NT2/D1 (cell line): ENCODE data around the gene RNF32.

Experiments used
- DNase-seq: peaks from one replicate; pipeline ENCODE4 v3.0.0-alpha.2; 2011; ENCODE audit warnings: low read depth, low spot score
- H3K27me3 ChIP-seq: 2 replicates; pipeline ENCODE4 v1.6.0; 2011; ENCODE audit warnings: mild to moderate bottlenecking; ENCODE audit not compliant: insufficient read length, insufficient read depth
- H3K36me3 ChIP-seq: 2 replicates; pipeline ENCODE4 v1.6.1; 2011; ENCODE audit warnings: mild to moderate bottlenecking, low read length, mixed read lengths; ENCODE audit not compliant: insufficient read depth, insufficient read length
- H3K4me1 ChIP-seq: 2 replicates; pipeline ENCODE4 v1.5.1; 2011; ENCODE audit not compliant: insufficient read depth, insufficient read length
- H3K4me3 ChIP-seq: 2 replicates; pipeline ENCODE4 v1.5.1; 2011; ENCODE audit warnings: low read depth; ENCODE audit not compliant: insufficient read length
- H3K9ac ChIP-seq: 2 replicates; pipeline ENCODE4 v1.6.0; 2011; ENCODE audit warnings: low read depth; ENCODE audit not compliant: insufficient read length
- H3K9me3 ChIP-seq: 2 replicates; pipeline ENCODE4 v1.5.1; 2011; ENCODE audit warnings: mild to moderate bottlenecking, low read length; ENCODE audit not compliant: insufficient read depth
- SUZ12 ChIP-seq: IDR thresholded peaks from 2 replicates; pipeline ENCODE4 v1.6.1; 2011; ENCODE audit not compliant: insufficient read length, insufficient read depth; ENCODE audit errors: extremely low read depth
- YY1 ChIP-seq: IDR thresholded peaks from 2 replicates; pipeline ENCODE4 v1.6.1; 2011; ENCODE audit not compliant: insufficient read length, insufficient read depth
- ZNF274 ChIP-seq: IDR thresholded peaks from 2 replicates; pipeline ENCODE4 v1.6.1; 2011; ENCODE audit warnings: mild to moderate bottlenecking, low read depth, low read length

Gene RNF32

GRCh38 chr7:156659961-156660360 is 19.4 kb downstream of the RNF32 start:
- Histone ChIP-seq H3K4me1 (no peaks in the 10 kb centered on the region), H3K4me3 (no peak overlapping the region), H3K9me3 (no peaks in the 10 kb centered on the region), H3K27me3 (no peaks in the 10 kb centered on the region), H3K36me3 (no peaks in the 10 kb centered on the region), H3K9ac (no peak overlapping the region)
- DNase-seq, result no peak
- TF ChIP-seq ZNF274, result no peak
- no peak for TF ChIP-seq YY1
- TF ChIP-seq SUZ12, result no peak

- no peaks in the 10 kb centered on the region for H3K36me3 ChIP-seq
- H3K4me1 ChIP-seq, result no peaks in the 10 kb centered on the region
- H3K27me3 ChIP-seq, result no peaks in the 10 kb centered on the region
- H3K4me3 ChIP-seq, result no peak overlapping the region
- no peak for DNase-seq
- TF ChIP-seq ZNF274 (no peak), YY1 (no peak), SUZ12 (no peak)
- no peak overlapping the region for H3K9ac ChIP-seq
- H3K9me3 ChIP-seq, result no peaks in the 10 kb centered on the region
Observed at GRCh38 chr7:156661637-156662036, 21.1 kb downstream of the RNF32 start.

GRCh38 chr7:156662277-156662676 is 21.7 kb downstream of the RNF32 start:
- Histone ChIP-seq H3K4me1 (no peaks in the 10 kb centered on the region), H3K9me3 (no peaks in the 10 kb centered on the region)
- DNase-seq, result no peak

GRCh38 chr7:156665101-156665500 is 24.5 kb downstream of the RNF32 start:
- no peak overlapping the region for H3K9ac ChIP-seq
- no peaks in the 10 kb centered on the region for H3K4me1 ChIP-seq
- H3K36me3 ChIP-seq, result peaks cover 8% of the 10 kb centered on the region
- no peak for TF ChIP-seq YY1
- TF ChIP-seq ZNF274, result no peak
- TF ChIP-seq SUZ12, result no peak
- no peaks in the 10 kb centered on the region; the same call in 1 of the 2 replicates for H3K9me3 ChIP-seq
- H3K4me3 ChIP-seq, result no peak overlapping the region
- peak; percentile 46 for DNase-seq
- no peaks in the 10 kb centered on the region for H3K27me3 ChIP-seq

More at GRCh38 chr7:156662277-156662676, 21.7 kb downstream of the RNF32 start:
- Histone ChIP-seq H3K27me3 (no peaks in the 10 kb centered on the region), H3K9ac (no peak overlapping the region), H3K4me3 (no peak overlapping the region), H3K36me3 (no peaks in the 10 kb centered on the region)
- TF ChIP-seq ZNF274, result no peak
- TF ChIP-seq YY1, result no peak
- TF ChIP-seq SUZ12, result no peak

GRCh38 chr7:156666368-156667109 is 26.0 kb downstream of the RNF32 start:
- Histone ChIP-seq H3K27me3 (no peaks in the 10 kb centered on the region), H3K4me3 (no peak overlapping the region), H3K36me3 (peaks cover 8% of the 10 kb centered on the region), H3K9ac (no peak overlapping the region), H3K4me1 (no peaks in the 10 kb centered on the region), H3K9me3 (no peaks in the 10 kb centered on the region; the same call in 1 of the 2 replicates)
- no peak for DNase-seq
- TF ChIP-seq YY1 (no peak), ZNF274 (no peak), SUZ12 (no peak)

GRCh38 chr7:156667110-156667426 is 26.5 kb downstream of the RNF32 start:
- no peak overlapping the region for H3K4me3 ChIP-seq
- no peaks in the 10 kb centered on the region for H3K4me1 ChIP-seq
- H3K36me3 ChIP-seq, result peaks cover 8% of the 10 kb centered on the region
- no peaks in the 10 kb centered on the region for H3K27me3 ChIP-seq
- no peak for DNase-seq
- TF ChIP-seq ZNF274 (no peak), YY1 (no peak), SUZ12 (no peak)
- no peaks in the 10 kb centered on the region; the same call in 1 of the 2 replicates for H3K9me3 ChIP-seq
- no peak overlapping the region for H3K9ac ChIP-seq

- Histone ChIP-seq H3K9ac (no peak overlapping the region), H3K36me3 (peaks cover 8% of the 10 kb centered on the region), H3K4me1 (no peaks in the 10 kb centered on the region), H3K27me3 (no peaks in the 10 kb centered on the region), H3K4me3 (no peak overlapping the region), H3K9me3 (no peaks in the 10 kb centered on the region; the same call in 1 of the 2 replicates)
- TF ChIP-seq SUZ12 (no peak), YY1 (no peak), ZNF274 (no peak)
- no peak for DNase-seq
Observed at GRCh38 chr7:156668130-156668741, 27.7 kb downstream of the RNF32 start.
